Activated CD8-positive, alpha-beta memory T cell treated with anti-CD3 and anti-CD28 coated beads, Interleukin-2, amount 50 U/mL, for 4 hours (primary cell): ENCODE data around the gene ZNF773.
"Not testable (repeated sequence)": the region's sequence is repeated elsewhere in the genome, so short reads cannot be mapped to it uniquely, and the experiment has no call there.

Experiments used
- DNase-seq: peaks from one replicate; pipeline ENCODE4 v3.0.0-alpha.2; 2020

Gene ZNF773

DNA sequence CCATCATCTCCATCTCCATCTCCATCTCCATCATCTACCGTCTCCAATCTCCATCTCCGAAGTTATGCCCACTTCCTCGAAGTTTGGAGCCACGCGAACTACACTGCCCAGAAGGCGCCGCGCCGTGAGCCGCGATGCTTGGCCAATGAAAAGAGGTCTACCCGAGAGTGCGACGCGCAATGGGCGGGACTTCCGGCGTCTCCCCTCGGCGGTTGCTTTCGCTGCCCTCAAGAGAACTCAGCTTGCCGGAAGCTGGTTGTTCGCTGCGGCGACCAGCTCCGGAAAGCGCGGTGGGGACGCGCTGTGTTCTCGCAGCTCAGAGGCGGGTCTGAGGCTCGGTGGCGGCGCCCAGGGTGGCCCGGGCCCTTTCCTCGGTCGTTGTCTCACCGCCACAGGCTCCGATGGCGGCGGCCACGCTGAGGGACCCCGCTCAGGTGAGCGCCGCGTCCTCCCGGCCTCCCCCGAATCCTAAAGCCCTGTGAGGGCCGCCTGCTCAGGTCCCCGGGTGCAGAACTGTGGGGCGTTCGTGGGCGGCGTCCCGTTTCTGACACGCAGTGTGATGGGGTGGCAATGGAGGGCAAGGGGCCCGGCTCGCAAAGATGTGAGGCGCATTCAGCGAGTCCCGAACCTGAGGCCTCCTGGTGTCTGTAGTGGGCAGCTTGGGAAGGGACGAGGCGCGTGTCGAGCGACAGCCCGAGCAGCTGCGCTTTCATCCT is at the start of gene ZNF773:
ZNF773 (plus strand) TSS at position 259 of the 716 bp plus-strand sequence; CDS start at position 402, 143 bp downstream.
- peak; percentile 98 for DNase-seq

DNA sequence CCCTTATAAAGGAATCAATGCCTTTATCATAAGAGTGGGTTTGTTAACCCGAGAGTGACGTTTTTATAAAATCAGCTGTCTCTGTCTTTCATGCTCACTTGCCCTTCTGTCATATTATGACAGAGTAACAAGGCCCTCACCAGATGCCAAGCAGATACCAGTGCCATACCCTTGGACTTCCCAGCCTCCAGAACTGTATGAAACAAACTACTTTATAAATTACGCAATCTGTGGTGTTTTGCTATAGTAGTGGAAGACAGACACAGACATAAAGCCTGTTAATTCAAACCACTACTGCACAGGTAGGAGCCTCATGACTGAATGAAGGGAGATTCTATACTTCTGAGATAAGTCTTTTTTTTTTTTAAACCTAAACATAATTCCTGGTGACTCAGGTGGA is 47.4 kb upstream of the ZNF773 start:
- DNase-seq, result no peak

- no peak for DNase-seq
These were observed 33.9 kb upstream of the ZNF773 start for GRCh38 chr19:57465680-57466381.

DNA sequence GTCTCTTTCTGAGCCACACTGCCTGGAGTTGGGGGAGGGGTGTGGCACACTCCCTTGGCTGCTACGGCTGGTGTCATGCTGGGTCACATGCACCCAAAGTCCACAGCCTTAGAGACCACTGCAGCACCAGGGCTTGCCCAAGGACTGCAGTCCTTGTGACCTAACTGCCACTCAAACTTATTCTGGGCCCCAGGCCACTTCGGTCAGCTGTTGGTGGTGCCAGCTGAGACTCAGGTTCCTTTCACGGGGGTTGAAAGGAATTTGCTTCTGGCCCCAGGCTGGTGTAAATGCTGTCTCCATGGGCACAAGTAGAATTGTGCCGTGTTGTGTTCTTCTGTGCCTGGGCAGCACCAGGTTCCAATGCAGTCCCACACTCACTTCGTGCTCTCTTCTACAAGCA is 33.2 kb upstream of the ZNF773 start:
- DNase-seq, result no peak

- no peak for DNase-seq
These were observed 26.1 kb upstream of the ZNF773 start for GRCh38 chr19:57473646-57474045.

DNA sequence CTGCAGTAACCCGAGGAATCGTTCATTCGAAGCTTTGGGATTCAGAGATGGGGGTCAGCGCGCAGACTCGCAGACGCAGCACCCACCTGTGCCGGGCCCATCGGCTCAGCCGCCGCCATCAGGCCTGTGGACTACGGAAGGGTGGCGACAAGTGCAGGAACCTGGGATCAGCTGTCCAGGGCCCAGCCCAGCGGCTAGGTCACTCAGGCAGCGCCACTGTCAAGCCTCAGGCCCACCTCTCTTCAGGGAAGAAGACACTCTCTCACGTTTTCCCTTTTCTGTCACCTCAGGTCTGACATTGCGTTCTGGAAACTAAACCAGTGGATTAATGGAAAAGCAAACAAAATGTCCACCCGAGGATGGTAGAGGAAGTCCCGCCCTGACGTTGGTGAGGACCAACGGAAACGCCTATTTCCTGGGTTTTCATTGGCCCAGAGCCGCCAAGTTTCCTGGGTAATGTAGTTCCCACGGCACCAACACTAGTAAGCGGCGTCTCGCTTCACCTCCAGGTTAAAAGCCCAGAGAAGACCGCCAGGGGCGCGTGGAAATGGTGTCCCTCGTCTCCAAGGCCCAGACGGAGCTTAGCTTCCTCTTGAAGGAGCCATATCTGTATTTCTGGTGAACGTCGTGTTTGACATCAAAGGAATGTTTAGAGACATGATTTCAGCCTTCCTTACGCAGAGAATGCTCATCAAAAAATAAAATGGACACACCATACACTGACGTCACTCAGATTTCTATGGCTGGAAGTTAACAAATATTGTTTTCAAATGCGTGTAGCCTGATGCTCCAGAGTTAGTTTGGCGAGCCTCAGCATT is 22.3 kb upstream of the ZNF773 start, which contains the start of gene ZNF772:
ZNF772 (minus strand) TSS at position 376 of the 818 bp plus-strand sequence; CDS start at position 119, 257 bp downstream.
- DNase-seq, result peak; percentile 83

DNA sequence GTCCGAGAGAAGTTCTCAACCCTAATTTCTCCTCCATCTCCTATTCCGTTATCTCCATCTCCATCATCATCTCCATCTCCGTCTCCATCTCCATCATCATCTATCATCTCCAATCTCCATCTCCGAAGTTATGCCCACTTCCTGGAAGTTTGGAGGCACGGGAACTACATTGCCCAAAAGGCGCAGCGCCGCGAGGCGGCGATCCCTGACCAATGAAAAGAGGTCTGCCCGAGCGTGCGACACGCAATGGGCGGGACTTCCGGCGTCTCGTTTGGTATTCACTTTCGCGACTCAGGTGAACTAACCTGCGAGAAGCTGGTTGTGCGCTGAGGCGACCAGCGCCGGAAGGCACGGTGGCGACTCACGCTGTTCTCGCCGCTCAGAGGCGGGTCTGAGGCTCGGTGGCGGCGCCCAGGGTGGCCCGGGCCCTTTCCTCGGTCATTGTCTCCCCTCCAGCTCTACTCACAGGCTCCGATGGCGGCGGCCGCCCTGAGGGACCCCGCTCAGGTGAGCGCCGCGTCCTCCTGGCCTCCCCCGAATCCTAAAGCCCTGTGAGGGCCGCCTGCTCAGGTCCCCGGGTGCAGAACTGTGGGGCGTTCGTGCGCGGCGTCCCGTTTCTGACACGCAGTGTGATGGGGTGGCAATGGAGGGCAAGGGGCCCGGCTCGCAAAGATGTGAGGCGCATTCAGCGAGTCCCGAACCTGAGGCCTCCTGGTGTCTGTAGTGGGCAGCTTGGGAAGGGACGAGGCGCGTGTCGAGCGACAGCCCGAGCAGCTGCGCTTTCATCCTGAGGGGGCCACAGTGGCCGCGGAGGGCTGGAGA is 12.1 kb upstream of the ZNF773 start, which contains the start of gene ZNF419:
ZNF419 (plus strand) TSS at position 274 of the 822 bp plus-strand sequence; CDS start at position 475, 201 bp downstream.
- peak; percentile 95 for DNase-seq

- DNase-seq, result not testable (repeated sequence)
These were observed 11.5 kb upstream of the ZNF773 start for GRCh38 chr19:57488299-57488644.

GRCh38 chr19:57499332-57499679 is 432 bp upstream of the ZNF773 start:
- not testable (repeated sequence) for DNase-seq

- not testable (repeated sequence) for DNase-seq
These were observed 662 bp downstream of the ZNF773 start for GRCh38 chr19:57500400-57500799.

- DNase-seq, result no peak
These were observed 6.4 kb downstream of the ZNF773 start for GRCh38 chr19:57506163-57506562.

GRCh38 chr19:57511484-57511883 is 11.7 kb downstream of the ZNF773 start:
- no peak for DNase-seq

DNA sequence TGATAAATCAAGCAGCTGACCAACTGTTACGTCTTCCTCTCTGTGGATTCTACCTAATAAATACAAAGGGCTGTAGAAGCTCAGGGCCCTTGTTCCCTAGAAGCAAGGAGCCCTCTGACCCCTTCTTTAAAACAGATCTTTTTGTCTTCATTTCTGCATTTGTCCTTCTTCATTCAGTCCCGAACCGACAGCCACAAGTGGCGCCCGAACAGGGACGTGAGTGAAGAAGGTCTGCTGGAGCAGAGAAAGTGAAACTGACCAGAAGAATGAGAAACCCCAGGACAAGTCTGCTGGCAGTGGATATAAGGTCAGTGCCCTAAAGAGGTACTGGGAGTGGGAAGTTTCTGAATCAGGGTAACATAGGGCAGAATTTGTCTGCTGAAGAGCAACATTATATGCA is 13.1 kb downstream of the ZNF773 start:
- no peak for DNase-seq

DNA sequence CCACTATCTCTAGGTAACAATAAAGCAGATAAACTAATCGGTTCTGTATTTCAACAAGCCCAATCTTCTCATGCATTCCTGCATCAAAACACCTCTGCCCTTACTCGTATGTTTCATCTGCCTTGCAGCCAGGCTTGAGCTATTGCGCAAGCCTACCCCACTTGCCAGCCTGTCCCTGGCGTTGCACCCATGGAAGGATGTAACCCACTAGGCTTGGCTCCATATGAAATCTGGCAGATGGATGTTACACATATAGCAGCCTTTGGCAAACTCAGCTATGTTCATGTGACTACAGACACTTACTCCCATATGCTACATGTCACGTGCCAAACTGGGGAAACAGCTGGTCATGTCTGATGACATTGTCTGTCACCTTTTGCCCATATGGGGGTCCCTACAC is 15.5 kb downstream of the ZNF773 start:
- no peak for DNase-seq

DNA sequence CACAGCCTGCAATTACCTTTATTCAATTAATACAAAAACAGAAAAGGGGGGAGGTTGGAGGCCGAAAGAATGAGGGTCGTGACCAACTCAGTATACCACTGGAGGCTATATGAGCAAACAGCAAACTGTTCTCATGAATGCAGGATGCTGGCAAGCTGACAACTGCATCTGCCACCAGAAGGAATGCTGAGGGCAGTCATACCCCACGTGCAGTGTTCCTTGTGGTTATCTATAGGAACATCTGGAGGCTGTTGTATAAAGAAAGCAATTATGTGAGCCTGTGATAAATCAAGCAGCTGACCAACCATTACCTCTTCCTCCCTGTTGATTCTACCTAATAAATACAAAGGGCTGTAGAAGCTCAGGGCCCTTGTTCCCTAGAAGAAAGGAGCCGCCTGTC is 18.3 kb downstream of the ZNF773 start:
- DNase-seq, result not testable (repeated sequence)

- peak; percentile 82 for DNase-seq
These were observed 27.6 kb downstream of the ZNF773 start, which contains the start of gene ZNF549 for GRCh38 chr19:57527136-57527881. TSS of gene ZNF549 (plus strand) at chr19:57527356. CDS start at chr19:57527574, 218 bp downstream.

DNA sequence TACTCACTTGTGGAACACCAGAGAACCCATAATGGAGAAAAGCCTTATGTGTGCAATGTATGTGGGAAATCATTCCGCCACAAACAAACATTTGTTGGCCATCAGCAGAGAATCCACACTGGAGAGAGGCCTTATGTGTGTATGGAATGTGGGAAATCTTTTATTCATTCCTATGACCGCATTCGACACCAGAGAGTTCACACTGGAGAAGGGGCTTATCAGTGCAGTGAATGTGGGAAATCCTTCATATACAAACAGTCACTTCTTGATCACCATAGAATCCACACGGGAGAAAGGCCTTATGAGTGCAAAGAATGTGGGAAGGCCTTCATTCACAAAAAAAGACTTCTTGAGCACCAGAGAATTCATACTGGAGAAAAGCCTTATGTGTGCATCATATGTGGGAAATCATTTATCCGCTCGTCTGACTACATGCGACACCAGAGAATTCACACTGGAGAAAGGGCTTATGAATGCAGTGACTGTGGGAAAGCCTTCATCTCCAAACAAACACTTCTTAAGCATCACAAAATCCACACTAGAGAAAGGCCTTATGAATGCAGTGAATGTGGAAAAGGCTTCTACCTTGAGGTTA is 38.3 kb downstream of the ZNF773 start:
- no peak for DNase-seq

DNA sequence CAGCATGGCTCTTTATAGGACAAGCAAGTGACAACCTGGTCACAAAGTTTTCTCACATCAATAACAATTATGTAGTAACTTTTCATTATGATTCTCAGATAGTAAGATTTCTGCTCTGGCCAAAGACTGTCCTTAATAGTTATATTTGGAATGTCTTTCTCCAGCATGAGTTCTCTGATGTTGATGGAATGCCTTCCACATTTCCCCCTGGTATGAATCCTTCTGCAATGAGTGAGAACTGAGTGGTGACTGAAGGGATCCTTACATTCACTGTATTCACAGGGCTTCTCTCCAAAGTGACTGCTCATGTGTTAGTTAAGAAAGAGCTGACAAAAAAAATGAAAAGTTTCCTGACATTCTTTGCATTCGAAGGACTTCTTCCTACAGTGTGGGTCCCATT is 46.8 kb downstream of the ZNF773 start:
- no peak for DNase-seq

DNA sequence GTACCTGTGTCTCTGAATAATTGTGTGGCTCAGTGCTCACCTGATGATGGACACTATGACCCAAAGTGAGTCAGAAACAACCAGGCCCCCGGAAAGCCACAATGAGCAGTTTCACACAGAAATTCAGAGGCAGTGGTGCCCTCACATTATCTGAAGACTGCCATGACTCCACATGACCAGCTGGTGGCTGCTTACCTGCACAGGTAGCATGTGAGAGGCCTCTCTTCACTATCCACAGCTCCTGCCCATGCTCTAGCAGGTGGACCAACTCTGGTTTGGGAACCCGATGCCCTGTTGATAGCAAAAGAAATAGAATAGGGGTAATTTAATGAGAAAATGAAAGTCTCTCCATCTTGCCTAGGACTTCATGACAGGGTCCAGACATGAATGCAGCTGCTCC is 52.7 kb downstream of the ZNF773 start:
- DNase-seq, result no peak

DNA sequence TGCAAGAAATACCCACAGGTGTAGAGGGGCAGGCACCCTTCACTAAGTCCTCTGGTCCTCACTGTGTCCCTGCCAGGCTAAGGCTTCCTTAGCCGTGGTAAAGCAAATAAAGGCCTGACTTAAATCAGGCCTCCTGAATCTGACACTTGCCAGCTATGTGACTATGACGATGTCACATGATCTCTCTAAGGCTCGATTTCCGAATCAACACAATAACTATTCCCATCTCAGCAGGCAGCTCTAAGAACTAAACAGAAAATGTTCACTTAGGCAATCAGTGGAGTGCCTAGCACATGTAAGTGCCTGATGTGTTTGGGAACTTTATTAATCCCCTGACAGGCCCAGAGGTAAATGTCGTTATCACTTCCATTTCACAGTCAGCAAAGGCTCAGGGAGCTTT is 57.9 kb downstream of the ZNF773 start:
- no peak for DNase-seq
